GM18507 (cell line): ENCODE results near the gene LSM7.
"Not testable (repeated sequence)": the region's sequence is repeated elsewhere in the genome, so short reads cannot be mapped to it uniquely, and the experiment has no call there.

Source experiments
- DNase-seq: peaks from one replicate; pipeline ENCODE4 v3.0.0; 2011; ENCODE audit warnings: low read depth; ENCODE audit not compliant: insufficient read length; ENCODE audit errors: extremely low spot score
- FAIRE-seq: peaks from 2 replicates; lab custom pipeline; 2011; peaks lifted over from hg19 to GRCh38; lab: Jason Lieb, UNC

The LSM7 gene

GRCh38 chr19:2286402-2287140 lies 41.8 kb downstream of the LSM7 start:
- FAIRE-seq (no peak), DNase-seq (no peak)

GRCh38 chr19:2283835-2284507 lies 44.4 kb downstream of the LSM7 start:
- FAIRE-seq (no peak), DNase-seq (no peak)

GRCh38 chr19:2282862-2283237 lies 45.5 kb downstream of the LSM7 start:
- FAIRE-seq = no peak
- no peak for DNase-seq

GRCh38 chr19:2282062-2282861 lies 46.1 kb downstream of the LSM7 start, which contains the start of gene PEAK3:
Gene PEAK3, minus strand, starts transcription at chr19:2282175. Its CDS starts 1,244 bp downstream, at chr19:2280931.
- no peak for DNase-seq
- FAIRE-seq = peak; percentile 72

- not testable (repeated sequence) for FAIRE-seq, DNase-seq
Measured at GRCh38 chr19:2281265-2282061, 46.9 kb downstream of the LSM7 start.

GRCh38 chr19:2280633-2281264 lies 47.6 kb downstream of the LSM7 start:
- FAIRE-seq = no peak
- no peak for DNase-seq

GRCh38 chr19:2278459-2279158 lies 49.8 kb downstream of the LSM7 start:
- DNase-seq (no peak), FAIRE-seq (no peak)

GRCh38 chr19:2277138-2277537 lies 51.2 kb downstream of the LSM7 start:
- no peak for FAIRE-seq
- DNase-seq = no peak

GRCh38 chr19:2276429-2276986 lies 51.9 kb downstream of the LSM7 start:
- no peak for FAIRE-seq
- DNase-seq = no peak

- DNase-seq (no peak), FAIRE-seq (no peak)
Measured at GRCh38 chr19:2275588-2276428, 52.6 kb downstream of the LSM7 start.

- DNase-seq (no peak), FAIRE-seq (peak; percentile 56)
Measured at GRCh38 chr19:2274931-2275535, 53.4 kb downstream of the LSM7 start.

GRCh38 chr19:2274185-2274711 lies 54.1 kb downstream of the LSM7 start:
- DNase-seq (no peak), FAIRE-seq (no peak)

GRCh38 chr19:2273356-2274184 lies 54.8 kb downstream of the LSM7 start:
- FAIRE-seq (peak; percentile 92), DNase-seq (peak; percentile 94)
